GM21576 (cell line): Measurements from ENCODE around the gene RPP25L.
A peak's percentile ranks its signal among the peaks of the same experiment; 100 is the strongest.

Experiments used
- ATAC-seq: cut with Tn5 transposase; IDR thresholded peaks from one replicate; pipeline ENCODE4 v1.9.1; 2021; ENCODE audit warnings: mild to moderate bottlenecking, moderate library complexity; ENCODE audit not compliant: unreplicated experiment

The RPP25L gene

GRCh38 chr9:34611251-34611810 lies 566 bp downstream of the RPP25L start:
- ATAC-seq = peak; percentile 10

DNA sequence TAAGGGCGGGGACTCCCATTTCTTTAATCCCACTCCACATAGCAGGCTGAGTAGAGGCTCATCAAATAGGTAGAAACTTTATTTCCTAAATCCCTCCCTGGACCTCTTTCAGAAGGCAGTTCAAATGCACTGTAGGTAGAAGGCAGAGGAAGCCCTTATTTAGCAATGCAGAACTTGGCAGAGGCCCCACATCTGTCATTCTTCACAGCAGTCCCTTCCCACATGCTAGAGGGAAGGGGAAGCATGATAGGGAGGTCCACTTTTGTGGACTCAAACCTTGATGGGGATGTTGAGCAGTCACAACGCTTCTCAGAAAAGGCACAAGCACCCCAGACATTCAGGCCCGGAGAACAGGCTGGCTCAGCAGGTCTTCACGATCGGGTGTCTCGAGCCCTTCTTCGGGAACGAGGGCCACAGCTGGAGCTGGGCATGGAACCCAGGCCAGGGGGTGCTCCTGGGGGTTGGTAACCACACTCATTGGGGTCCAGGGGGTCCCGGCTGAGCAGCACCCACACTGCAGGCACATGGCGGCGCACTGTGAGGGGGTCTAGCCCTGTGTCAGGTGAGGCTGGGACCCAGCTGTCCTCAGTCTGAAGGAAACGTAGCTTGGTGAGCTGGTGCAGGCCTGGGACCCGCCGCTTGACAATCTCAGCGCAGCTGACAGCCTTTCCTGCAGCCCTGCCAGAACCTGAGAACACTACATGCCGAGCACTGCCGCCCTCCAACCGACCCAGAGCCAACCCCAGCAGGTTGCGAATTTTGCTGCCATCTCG lies 1.3 kb downstream of the RPP25L start:
- ATAC-seq = no peak

- no peak for ATAC-seq
These were observed 4.6 kb downstream of the RPP25L start for GRCh38 chr9:34607331-34607730.

DNA sequence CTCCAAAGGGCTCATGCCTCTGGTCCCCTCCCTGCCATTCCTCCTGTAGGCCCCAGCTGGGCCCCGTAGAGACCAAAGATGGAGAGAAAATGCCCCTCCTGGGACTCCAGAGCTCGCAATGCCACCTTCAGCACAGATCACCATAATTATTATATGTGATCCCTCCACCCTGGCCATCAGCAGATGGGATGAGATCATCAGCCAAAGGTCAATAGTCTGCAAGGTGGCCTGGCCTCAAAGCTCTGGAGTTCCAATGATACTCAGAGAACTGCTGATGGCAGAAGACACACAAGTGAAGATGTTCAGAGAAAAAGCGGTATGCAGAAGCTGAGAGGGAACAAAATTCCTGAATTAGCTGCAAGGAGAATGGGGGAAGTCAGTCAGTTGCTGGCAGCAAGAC lies 5.0 kb downstream of the RPP25L start:
- ATAC-seq = no peak

DNA sequence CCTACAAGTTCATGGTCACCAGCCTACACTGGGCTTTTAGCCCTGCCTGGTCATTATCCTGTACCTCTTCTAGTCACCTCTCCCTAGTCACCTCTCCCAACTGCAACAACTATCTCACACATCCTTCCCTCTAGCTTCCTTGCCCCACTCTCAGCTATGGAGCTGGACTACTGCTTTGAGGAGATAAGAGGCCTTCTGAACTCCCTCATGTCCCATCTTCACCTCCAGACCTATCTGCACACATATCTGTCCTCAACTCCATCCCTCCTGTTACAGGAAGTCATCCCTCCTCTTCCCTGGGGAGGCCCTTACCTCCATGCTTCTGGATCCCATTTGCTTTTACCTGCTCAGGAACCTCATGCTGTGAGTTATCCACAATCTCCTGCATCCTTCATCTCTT lies 5.7 kb downstream of the RPP25L start:
- no peak for ATAC-seq

DNA sequence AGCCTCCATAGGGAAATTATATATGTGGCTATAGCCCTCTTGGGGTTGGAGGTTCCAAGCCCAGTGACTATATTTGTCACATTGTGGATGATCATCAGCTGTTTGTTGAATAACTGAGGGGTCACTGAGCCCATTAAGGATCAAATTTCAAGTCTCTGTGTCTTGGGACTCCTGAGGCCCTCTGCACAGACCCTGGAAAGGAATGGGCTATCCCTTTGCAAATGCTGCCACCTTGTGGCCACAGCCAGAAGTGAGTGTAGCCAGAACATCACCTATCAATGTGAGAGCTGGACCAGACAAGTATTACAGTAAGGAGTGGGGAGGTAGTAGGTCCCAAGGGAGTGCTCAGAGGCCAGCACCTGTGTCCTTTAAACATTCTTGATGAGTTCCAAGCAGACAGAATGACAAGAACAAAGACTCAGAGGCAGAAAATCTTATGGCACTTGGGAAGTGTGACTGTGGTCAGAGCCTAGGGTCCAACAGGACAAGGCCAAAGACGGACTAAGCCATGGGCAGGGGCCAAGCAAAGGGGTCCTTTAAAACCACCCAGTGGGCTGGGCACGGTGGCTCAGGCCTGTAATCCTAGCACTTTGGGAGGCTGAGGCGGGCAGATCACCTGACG lies 8.2 kb downstream of the RPP25L start:
- ATAC-seq = peak; percentile 80

DNA sequence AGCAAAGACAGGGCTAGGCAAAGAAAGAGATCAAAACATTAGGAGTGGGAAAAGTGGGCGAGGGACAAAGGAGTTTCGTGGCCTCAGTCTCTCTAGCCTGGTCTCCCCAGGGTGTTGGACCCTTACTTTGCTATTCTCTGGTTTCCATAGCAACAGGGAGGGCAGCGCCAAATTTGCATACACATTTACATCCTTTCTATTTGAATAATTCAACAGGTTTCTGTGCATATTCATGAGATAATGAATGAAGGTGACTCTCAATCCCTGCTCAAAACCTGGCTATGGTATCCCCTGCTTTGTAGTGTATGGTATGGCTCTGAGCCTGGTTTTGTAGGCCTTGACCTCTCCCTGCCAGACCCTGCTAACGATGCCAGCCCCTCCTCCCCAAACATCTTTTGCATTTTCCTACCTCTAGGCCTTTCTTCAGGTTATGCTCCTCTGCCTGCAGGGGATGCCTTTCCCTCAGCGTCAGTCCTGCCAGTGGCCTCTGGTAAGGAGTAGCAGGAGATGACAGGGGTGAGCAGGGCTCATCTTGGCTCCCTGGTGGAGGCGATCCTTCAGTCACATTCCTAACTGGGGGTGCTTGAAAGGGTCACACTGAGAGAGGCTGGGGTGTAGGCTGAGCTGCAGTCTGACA lies 9.8 kb downstream of the RPP25L start:
- no peak for ATAC-seq

DNA sequence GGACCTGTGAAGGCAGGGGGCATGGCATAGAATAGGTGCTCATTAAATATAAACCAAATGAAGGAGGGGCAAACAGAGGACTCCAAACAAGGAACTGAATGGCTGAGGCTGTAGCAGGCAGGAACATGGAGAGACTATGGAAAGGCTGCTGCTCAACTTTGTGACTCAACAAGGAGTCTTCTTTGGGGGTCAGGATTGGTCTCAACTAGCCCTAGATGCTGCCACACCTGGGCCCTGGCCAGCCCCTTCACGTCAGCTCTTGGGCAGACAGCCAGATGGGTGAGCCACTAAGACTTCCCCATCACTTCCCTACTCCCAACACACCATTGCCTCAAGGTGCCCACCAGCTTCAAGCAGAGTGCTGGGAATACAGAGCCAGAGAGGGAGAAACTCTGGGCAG lies 11.0 kb downstream of the RPP25L start:
- ATAC-seq = no peak

DNA sequence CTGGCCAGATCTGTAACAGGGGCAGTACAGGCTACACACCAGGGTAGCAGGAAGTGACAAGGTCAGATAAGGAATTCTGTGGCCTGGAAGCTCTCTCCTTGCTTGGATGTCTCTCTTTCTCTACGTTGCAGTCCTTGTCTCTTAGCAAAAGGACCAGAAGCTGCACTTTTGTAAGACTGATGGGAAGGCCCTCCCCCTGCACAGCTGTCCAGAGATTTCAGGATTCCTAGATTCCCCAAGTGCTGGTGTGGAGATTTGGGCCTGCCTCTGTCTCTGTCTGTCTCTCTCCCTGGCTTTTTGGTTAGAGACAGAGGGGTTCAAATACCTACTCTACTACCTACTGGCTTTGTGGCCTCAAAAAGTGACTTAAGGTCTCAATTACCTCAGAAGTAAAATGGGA lies 12.4 kb downstream of the RPP25L start:
- no peak for ATAC-seq

DNA sequence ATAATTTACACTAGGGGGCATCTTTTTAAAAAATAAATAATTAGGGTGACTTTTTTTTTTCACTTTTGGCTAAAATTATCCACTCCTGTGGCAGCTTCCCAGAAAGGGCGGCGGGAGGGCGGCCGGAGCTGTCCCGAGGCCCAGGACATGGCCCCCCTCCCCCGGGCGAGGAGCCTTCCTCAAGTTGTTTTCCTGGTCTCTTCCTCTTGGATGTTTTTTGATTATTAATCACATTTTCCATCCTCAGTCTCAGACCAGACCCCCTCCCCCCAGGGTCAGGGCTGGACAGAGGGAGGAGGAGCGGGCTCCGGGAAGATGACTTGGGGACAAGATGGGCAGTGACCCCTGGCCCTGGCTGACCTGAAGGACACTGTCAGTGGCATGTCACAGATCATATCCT lies 17.7 kb downstream of the RPP25L start:
- ATAC-seq = no peak

GRCh38 chr9:34592895-34593601 lies 18.8 kb downstream of the RPP25L start:
- no peak for ATAC-seq

DNA sequence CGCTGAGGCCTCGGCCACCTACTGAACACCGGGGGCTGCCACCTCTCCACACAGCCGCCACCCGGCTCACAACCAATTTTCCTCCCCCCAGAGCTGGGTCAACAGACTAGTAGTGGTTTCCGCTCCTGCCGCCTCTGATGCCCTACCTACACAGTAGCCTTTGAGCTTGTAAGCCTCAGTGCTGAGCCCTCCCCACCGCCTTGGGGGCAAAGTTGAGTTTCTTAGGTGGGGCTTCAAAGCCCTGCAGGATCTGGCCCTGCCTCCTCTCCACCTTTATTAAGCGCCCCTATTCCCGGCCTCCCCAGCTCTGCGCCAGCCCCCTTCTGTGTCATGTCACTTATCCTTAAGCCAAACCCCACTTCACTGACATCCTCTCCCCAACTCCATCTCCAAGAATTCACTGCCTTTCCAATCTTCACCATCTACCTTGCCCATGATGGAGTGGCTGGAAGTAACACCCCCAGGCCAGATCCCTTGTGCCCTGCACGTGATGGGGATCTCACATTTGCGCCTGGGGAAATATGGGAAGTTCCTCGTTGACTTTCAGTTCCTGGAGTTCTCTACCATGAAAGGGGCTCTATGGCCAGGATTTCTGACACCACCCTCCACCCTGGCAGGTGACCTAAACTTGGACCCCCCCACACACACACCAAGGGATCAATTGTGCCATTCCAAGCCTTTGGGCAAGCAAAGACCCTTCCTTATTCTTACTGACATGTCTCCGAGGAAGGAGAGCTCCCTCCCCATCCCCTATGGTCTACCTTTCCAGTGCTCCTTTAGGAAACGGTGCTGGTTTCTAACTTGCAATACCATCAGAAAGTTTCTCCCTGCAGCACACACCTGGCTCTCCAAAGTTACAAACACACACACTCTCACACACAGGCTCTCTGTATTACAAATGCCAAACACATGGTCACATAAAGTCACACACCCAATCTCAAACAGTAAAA lies 19.7 kb downstream of the RPP25L start:
- no peak for ATAC-seq

DNA sequence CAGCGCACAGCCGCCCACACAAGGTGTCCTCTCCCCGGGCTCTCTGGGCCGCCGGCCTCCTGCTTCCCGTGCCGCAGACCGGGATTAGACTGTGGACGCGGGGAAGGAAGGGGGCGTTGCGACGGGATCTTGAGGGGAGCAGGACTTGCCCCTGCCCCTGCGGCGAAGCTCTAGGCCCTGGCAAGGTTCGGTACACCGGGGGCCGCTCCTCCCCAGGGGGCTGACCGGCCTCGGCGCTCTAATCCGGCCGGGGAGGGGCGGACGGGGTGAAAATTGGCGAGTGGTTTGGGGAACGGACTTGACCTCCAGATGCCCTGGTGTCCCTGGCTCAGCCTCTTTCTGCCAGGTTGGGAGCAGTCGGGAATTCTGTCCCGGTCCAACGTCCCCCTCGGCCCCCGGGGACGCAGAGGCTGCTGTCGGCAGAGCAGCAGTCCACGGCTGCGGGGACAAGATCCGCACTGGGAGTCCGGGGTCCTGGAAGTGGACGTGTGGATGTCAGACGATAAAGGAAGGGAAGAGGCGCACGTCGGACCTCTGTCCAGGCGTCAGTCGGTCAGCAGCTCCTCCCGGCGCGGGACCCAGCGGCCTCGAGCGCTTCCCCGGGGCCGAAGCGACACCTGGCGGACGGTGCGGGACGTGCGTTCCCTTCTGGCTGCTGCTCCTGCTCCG lies 20.5 kb downstream of the RPP25L start:
- ATAC-seq = peak; percentile 75

DNA sequence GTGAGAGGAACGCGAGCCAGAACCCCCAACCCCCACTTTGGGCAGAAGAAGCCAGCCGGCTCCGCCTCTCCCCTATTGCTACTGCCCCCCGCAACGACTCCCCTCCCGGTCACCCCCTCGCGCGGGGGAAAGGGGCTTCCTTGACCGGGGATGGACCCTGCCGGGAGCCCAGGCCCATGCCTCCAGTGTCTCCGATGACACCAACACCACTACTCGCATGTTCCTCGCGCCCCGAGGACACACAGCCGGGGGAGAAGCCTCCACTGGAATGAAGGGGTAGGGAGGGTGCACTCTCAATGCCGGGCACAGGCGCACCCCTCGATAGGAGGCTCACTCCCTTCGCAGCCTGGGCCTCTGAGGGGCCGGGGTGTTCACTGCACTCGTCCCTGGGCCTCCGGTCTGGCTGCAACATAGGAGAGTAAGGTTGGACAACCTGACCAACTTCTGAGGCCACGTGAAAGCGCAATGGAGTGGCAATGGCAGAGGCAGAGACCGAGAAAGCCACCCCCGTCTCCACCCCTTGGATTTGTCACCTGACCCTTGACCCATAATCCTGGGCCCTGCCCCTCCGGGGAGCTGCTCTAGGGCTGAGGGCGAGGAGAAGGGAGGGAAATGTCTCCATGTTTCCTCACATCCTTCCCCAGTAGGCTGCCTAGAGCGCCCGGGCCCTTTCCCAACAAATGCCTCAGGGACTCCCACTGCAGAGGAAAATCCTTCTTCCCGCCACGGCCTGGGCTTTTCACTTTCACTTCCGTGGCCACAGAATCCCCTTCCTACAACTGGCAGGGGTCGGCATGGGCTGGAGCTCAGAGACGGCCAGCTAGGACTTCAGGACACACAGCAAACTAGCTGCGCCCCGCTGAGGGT lies 21.3 kb downstream of the RPP25L start:
- ATAC-seq = no peak

DNA sequence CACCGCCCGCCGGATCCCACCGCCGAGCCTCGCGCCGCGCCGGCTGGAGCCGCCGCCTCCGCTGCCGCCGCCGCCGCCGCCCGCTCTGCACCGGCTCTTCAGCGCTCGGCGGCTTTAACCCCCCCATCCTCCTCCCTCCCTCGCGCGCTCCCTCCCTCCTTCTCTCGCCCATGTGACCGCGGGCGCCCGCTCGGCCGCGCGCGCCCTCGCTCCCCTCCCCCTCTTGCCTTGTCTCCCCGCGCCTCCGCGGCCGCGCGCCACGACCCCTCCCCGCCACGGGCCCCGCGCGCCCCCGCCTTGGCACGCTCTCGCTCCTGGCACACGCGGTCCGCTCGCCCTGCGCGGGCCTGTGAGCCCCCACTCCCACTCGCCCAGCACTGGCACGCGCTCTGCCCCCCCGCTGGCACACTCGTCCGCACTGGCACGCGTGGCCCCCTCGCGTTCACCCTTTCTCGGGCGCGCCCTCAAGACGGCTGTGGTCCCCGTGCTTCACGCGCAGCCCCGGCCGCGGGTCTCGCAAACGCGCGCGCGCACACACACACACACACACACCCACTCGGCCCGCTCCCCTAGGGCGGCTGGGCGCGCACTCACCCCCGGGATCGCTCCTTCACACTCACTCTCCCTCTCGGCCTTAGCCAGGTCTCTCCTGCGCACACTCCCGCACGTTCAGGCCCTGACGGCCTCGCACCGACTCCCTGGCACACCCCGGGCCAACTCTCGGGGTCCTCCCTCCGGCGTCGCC lies 22.1 kb downstream of the RPP25L start, which contains the start of gene CNTFR:
TSS of gene CNTFR (minus strand) at position 89 of the 745 bp plus-strand sequence. CDS start 20,743 bp downstream, outside the sequence.
- no peak for ATAC-seq

GRCh38 chr9:34588671-34589635 lies 22.9 kb downstream of the RPP25L start:
- no peak for ATAC-seq

DNA sequence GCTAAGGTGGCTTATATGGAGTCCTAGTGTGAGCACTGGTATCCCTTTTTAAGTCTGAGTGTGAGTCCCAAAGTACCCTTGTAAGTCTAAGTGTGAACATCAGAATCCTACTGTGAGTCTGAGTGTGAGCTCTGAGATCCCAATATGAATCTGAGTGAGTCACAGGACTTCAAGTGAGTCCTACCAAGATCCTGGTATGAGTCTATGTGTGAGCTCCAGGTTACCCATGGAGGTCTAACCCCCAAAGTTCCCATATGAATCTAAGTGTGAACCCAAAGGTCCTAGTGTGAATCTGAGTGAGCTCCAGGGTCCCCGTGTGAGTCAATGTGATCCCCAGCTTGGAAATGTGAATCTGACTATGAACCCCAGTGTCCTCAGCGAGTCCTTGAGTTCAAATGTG lies 24.6 kb downstream of the RPP25L start:
- no peak for ATAC-seq
